ENCODE results near the gene DNALI1. TPM values are rescaled to one million over a fixed set of nuclear protein-coding genes. Genes with fewer than 3 reads are reported as not detected.
"Not testable (repeated sequence)": the region's sequence is repeated elsewhere in the genome, so short reads cannot be mapped to it uniquely, and the experiment has no call there.

DNALI1 gene
- total RNA-seq, 4 donors from 2014 or later = 1.5 to 4.0 (median 2.3) TPM

DNA sequence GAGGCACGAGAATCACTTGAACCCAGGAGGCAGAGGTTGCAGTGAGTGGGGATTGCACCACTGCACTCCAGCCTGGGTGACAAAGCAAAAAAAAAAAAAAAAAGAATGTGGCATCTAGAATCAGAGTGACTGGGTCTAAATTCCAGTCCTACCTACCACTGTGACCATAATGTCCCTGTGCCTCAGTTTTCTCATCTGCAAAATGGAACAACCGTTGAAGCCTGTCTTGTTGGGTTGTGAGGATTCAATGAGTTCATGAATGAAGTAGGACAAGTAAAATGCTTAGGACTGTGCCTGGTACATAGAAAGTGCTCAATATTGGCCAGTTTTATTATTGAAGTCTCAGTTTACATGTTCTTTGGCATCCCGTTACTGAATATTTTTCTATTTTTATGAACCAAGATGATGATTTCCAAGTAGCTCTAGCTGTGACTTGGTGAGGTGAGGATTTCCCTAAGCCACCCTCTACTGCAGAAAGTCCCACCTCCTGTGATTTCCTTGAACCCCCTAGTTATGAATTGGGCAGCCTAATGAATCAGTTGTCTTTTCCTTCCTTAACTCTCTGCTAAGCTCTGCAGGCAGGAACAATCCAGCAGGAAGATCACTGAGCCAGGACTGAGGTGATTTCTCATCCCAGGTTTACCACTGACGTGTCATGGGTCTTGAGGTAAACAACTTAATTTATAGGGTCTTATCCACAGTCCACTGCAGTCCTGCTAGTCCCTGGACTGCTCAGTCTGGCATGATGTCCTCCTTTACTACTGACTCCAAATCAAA lies 23.2 kb upstream of the DNALI1 start:
- Histone ChIP-seq H3K27me3 (no peaks in the 10 kb centered on the region), H3K36me3 (peaks cover 0 to 27% of the 10 kb centered on the region in 2 donors), H3K4me1 (peaks cover 14 to 19% of the 10 kb centered on the region in 2 donors), H3K27ac (peak overlapping the region; percentile 51 to 66 (median 59)), H3K9me3 (no peaks in the 10 kb centered on the region), H3K4me3 (no peak overlapping the region)
- in situ Hi-C loops (cut with MboI; ENCODE audit: low sequenced_read_pairs in 4 of 4) (no loop called here), intact Hi-C loops (cut with DNase I; ENCODE audit: low total_unique reads) (loop anchor here (2.0 kb wide), 1 partner anchor 19 kb away; the partner anchor contains the start of gene MEAF6)
- DNase-seq = no peak
- no peak for ATAC-seq
- TF ChIP-seq, protein P1, sequence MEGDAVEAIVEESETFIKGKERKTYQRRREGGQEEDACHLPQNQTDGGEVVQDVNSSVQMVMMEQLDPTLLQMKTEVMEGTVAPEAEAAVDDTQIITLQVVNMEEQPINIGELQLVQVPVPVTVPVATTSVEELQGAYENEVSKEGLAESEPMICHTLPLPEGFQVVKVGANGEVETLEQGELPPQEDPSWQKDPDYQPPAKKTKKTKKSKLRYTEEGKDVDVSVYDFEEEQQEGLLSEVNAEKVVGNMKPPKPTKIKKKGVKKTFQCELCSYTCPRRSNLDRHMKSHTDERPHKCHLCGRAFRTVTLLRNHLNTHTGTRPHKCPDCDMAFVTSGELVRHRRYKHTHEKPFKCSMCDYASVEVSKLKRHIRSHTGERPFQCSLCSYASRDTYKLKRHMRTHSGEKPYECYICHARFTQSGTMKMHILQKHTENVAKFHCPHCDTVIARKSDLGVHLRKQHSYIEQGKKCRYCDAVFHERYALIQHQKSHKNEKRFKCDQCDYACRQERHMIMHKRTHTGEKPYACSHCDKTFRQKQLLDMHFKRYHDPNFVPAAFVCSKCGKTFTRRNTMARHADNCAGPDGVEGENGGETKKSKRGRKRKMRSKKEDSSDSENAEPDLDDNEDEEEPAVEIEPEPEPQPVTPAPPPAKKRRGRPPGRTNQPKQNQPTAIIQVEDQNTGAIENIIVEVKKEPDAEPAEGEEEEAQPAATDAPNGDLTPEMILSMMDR (IDR thresholded peaks at IDR 0.05 in 4 of 5, conservative IDR thresholded peaks at IDR 0.05 in 1 of 5) = no peak
- TF ChIP-seq POLR2A (IDR thresholded peaks at IDR 0.05) = no peak

DNA sequence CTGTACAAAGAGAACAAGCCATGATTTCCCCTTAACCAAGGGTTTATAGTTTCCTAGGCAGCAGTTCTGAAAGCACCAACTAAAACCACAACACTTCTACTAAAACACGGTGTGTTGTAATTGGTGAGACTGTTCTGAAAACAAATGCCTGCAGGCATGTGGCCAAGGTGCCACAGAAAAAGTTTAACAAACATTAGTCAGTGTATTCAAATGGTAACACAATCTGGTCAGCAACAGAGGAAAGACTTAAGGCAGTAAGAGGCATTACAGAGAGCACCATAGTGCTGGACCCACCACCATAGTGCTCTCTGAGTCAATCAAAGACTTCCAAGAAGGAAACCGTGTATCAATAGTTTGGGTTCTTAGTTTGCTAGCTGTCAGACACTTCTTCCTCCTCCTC lies 19.4 kb upstream of the DNALI1 start:
- H3K27ac ChIP-seq = peak overlapping the region; percentile 32 to 49 (median 40)
- peak; percentile 51 to 57 for ATAC-seq
- intact Hi-C loops (cut with DNase I; ENCODE audit: low total_unique reads) = no loop called here
- no peak for TF ChIP-seq POLR2A (IDR thresholded peaks at IDR 0.05)
- TF ChIP-seq, protein P1 (IDR thresholded peaks at IDR 0.05 in 4 of 5, conservative IDR thresholded peaks at IDR 0.05 in 1 of 5) = no peak
- H3K27me3 ChIP-seq = no peaks in the 10 kb centered on the region
- H3K36me3 ChIP-seq = peaks cover 0 to 60% of the 10 kb centered on the region in 2 donors
- no peaks in the 10 kb centered on the region for H3K9me3 ChIP-seq
- no peak overlapping the region for H3K4me3 ChIP-seq
- in situ Hi-C loops (cut with MboI; ENCODE audit: low sequenced_read_pairs in 4 of 4) = no loop called here
- DNase-seq = peak in 1 of 2 donors; percentile 37
- H3K4me1 ChIP-seq = peaks cover 14 to 19% of the 10 kb centered on the region in 2 donors

DNA sequence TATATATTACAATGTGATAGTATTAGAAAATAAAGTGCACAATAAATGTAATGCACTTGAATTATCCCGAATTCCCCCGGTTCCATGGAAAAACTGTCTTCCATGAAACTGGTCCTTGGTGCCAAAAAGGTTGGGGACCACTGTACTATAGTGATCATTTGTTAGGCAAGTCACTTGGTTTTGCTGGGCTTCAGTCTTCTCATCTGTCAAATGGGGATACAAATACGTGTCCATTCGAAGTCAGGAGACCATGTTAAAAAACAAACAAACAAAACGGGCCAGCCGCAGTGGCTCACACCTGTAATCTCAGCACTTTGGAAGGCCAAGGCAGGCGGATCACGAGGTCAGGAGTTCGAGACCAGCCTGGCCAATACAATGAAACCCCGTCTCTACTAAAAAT lies 17.6 kb upstream of the DNALI1 start:
- intact Hi-C loops (cut with DNase I; ENCODE audit: low total_unique reads); in situ Hi-C loops (cut with MboI; ENCODE audit: low sequenced_read_pairs in 4 of 4); H3K9me3 ChIP-seq; H3K4me3 ChIP-seq; H3K4me1 ChIP-seq; ATAC-seq; H3K27ac ChIP-seq; H3K27me3 ChIP-seq; DNase-seq: not testable (repeated sequence)
- peaks cover 0 to 68% of the 10 kb centered on the region in 2 donors for H3K36me3 ChIP-seq

DNA sequence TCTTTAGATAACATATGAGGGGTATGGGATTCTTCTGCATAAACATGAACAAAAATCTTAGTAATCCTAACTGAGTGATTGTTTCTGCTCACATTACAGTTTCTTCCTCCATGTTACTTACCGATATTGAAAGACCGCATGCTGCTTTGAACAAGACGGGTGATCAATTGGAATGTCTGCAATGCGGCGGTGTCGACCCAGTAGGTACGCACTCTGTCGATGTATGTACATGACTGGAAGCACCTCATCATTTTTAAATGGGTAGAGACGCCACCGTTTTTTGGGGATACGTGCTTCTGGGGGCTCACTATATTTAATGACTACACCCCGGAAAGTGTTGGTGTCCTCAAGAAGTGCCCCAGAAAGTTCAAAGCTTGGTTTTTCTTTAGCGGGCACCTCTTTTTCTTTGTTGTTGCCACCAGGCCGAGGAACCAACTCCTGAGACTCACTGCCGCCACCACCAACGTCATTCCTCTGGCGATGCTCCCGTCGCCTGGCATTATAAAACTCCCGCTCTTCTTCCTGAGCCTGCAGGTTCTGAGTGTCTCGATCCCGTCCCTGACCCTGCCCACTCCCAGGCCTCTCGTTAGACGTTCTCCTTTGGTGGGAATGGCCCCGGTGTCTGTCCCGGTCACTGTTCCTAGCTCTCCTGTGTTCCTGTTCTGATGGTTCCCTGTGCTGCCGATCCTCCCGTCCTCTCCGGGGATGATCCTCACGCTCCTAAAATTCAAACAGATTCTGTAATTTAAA lies 16.5 kb upstream of the DNALI1 start:
- ATAC-seq (no peak), DNase-seq (no peak)
- Histone ChIP-seq H3K4me1 (no peaks in the 10 kb centered on the region), H3K36me3 (peaks cover 0 to 73% of the 10 kb centered on the region in 2 donors), H3K4me3 (no peak overlapping the region), H3K27me3 (no peaks in the 10 kb centered on the region), H3K27ac (no peak overlapping the region), H3K9me3 (no peaks in the 10 kb centered on the region)
- no peak for TF ChIP-seq POLR2A (IDR thresholded peaks at IDR 0.05)
- TF ChIP-seq, protein P1 (IDR thresholded peaks at IDR 0.05 in 4 of 5, conservative IDR thresholded peaks at IDR 0.05 in 1 of 5) = no peak
- in situ Hi-C loops (cut with MboI; ENCODE audit: low sequenced_read_pairs in 4 of 4) = no loop called here
- intact Hi-C loops (cut with DNase I; ENCODE audit: low total_unique reads) = no loop called here

DNA sequence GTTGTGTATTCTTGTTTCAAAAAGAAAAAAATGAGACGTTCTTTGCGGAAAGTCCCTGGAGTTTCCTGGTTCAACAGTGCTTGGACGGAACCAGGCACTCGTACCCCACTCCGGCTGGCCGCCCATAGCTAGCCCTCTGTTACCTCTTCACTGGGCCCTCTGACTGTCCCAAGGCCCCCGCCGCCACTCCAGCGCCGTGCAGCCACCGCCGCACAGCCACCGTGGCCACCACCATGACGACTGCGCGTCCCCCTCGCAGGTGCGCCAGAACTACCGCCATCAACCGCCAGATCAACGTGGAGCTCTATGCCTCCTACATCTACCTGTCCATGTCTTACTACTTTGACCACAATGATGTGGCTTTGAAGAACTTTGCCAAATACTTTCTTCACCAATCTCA lies 12.2 kb upstream of the DNALI1 start:
- Histone ChIP-seq H3K9me3 (no peaks in the 10 kb centered on the region), H3K27ac (no peak overlapping the region), H3K4me3 (no peak overlapping the region), H3K27me3 (no peaks in the 10 kb centered on the region), H3K4me1 (no peaks in the 10 kb centered on the region), H3K36me3 (peaks cover 0 to 69% of the 10 kb centered on the region in 2 donors)
- in situ Hi-C loops (cut with MboI; ENCODE audit: low sequenced_read_pairs in 4 of 4) (no loop called here), intact Hi-C loops (cut with DNase I; ENCODE audit: low total_unique reads) (no loop called here)
- no peak for DNase-seq
- ATAC-seq = no peak
- TF ChIP-seq, protein P1 (IDR thresholded peaks at IDR 0.05 in 4 of 5, conservative IDR thresholded peaks at IDR 0.05 in 1 of 5) = no peak
- TF ChIP-seq POLR2A (IDR thresholded peaks at IDR 0.05) = no peak

Data from gastrocnemius medialis (tissue), 4 donors.